IMR-90 (cell line): ENCODE results near the gene PGBD4. TPM values are rescaled to one million over a fixed set of nuclear protein-coding genes. Genes with fewer than 3 reads are reported as not detected.

ENCODE experiments used
- ATAC-seq: fragments of 200-7000 bp; cut with Tn5 transposase; 2 replicates; pipeline ENCODE4 v1.9.1; 2020; ENCODE audit warnings: low read depth, mild to moderate bottlenecking, moderate library complexity
- BruUV-seq: library from RNA; stranded (reverse); fragments of 400-500 nt; replicated peaks from 2 replicates; lab custom pipeline; 2021; lab: Mats Ljungman, UMichigan
- CTCF ChIA-PET: fragments of 300-600 bp; formaldehyde crosslinking; extraction: SDS; loops from one replicate; lab custom pipeline; 2021; ENCODE audit warnings: antibody characterized with exemption; lab: Yijun Ruan, JAX
- POLR2A ChIA-PET: fragments of 300-600 bp; sonication (Branson Sonifier 250); formaldehyde crosslinking; loops from one replicate; lab custom pipeline; 2022; ENCODE audit warnings: antibody characterized with exemption; ENCODE audit not compliant: unreplicated experiment; lab: Charles Lee
- DNase-seq: peaks from one replicate; pipeline ENCODE4 v3.0.0; 2013
- H2AFZ ChIP-seq: replicated peaks from 2 replicates; pipeline ENCODE3; 2013; ENCODE audit warnings: low read length, mild to moderate bottlenecking; ENCODE audit not compliant: poor library complexity
- H2AK5ac ChIP-seq: 2 replicates; pipeline ENCODE4 v1.6.1; 2013; ENCODE audit warnings: low read depth, low read length, inconsistent platforms
- H2AK9ac ChIP-seq: replicated peaks from 2 replicates; pipeline ENCODE3; 2013; ENCODE audit warnings: mild to moderate bottlenecking, low read depth, low read length, moderate library complexity; ENCODE audit not compliant: poor library complexity
- H2BK120ac ChIP-seq: 2 replicates; pipeline ENCODE4 v1.6.1; 2013; ENCODE audit warnings: low read depth, low read length, inconsistent platforms
- H2BK15ac ChIP-seq: 3 replicates; pipeline ENCODE4 v1.6.1; 2013; ENCODE audit warnings: low read depth, low read length, inconsistent platforms
- H2BK20ac ChIP-seq: 2 replicates; pipeline ENCODE4 v1.6.1; 2013; ENCODE audit warnings: low read depth, mild to moderate bottlenecking, inconsistent platforms, low read length, moderate library complexity
- H2BK5ac ChIP-seq: 2 replicates; pipeline ENCODE4 v1.6.1; 2013; ENCODE audit warnings: mild to moderate bottlenecking, low read depth, low read length, inconsistent platforms; ENCODE audit not compliant: poor library complexity, severe bottlenecking
- H3K14ac ChIP-seq: replicated peaks from 2 replicates; pipeline ENCODE4 v1.6.1; 2013; ENCODE audit warnings: low read depth, low read length, inconsistent platforms
- H3K18ac ChIP-seq: 2 replicates; pipeline ENCODE4 v1.6.1; 2013; ENCODE audit warnings: low read depth, low read length, control low read depth
- H3K23ac ChIP-seq: 2 replicates; pipeline ENCODE4 v1.6.1; 2013; ENCODE audit warnings: low read depth, low read length, inconsistent platforms
- H3K27ac ChIP-seq: 2 replicates; pipeline ENCODE4 v1.5.1; 2013; ENCODE audit warnings: mild to moderate bottlenecking, control low read depth, low read length; ENCODE audit not compliant: insufficient read depth
- H3K27me3 ChIP-seq: 2 replicates; pipeline ENCODE4 v1.6.1; 2013; ENCODE audit warnings: low read length; ENCODE audit not compliant: control insufficient read depth, insufficient read depth
- H3K36me3 ChIP-seq: 2 replicates; pipeline ENCODE4 v1.6.1; 2013; ENCODE audit warnings: low read length, mixed read lengths; ENCODE audit not compliant: control insufficient read depth, insufficient read depth
- H3K4ac ChIP-seq: 2 replicates; pipeline ENCODE4 v1.6.1; 2013; ENCODE audit warnings: low read depth, low read length, inconsistent platforms
- H3K4me1 ChIP-seq: 2 replicates; pipeline ENCODE4 v1.6.1; 2013; ENCODE audit warnings: low read length, mixed read lengths; ENCODE audit not compliant: control insufficient read depth, insufficient read depth
- H3K4me2 ChIP-seq: 2 replicates; pipeline ENCODE4 v1.6.1; 2013; ENCODE audit warnings: low read depth, mild to moderate bottlenecking, control low read depth, low read length, moderate library complexity
- H3K4me3 ChIP-seq: 2 replicates; pipeline ENCODE4 v1.5.1; 2013; ENCODE audit warnings: low read depth, mild to moderate bottlenecking, control low read depth, low read length, moderate library complexity; ENCODE audit not compliant: insufficient read depth
- H3K56ac ChIP-seq: 2 replicates; pipeline ENCODE4 v1.6.1; 2013; ENCODE audit warnings: low read length, inconsistent platforms; ENCODE audit not compliant: insufficient read depth; ENCODE audit errors: extremely low read depth
- H3K79me1 ChIP-seq, 2 experiments: 2 replicates each; pipeline ENCODE4 v1.6.1; 2013; ENCODE audit warnings: low read length in 2 of 2, inconsistent platforms in 1 of 2, low read depth in 1 of 2
- H3K9ac ChIP-seq: 2 replicates; pipeline ENCODE4 v1.6.1; 2013; ENCODE audit warnings: low read depth, low read length, control low read depth
- H3K9me1 ChIP-seq: 2 replicates; pipeline ENCODE4 v1.6.1; 2013; ENCODE audit warnings: low read length, inconsistent platforms; ENCODE audit not compliant: insufficient read depth
- H3K9me3 ChIP-seq: 2 replicates; pipeline ENCODE4 v1.6.1; 2013; ENCODE audit warnings: low read length; ENCODE audit not compliant: control insufficient read depth, insufficient read depth
- H4K20me1 ChIP-seq: 2 replicates; pipeline ENCODE4 v1.6.1; 2013; ENCODE audit warnings: low read length, inconsistent platforms; ENCODE audit not compliant: insufficient read depth
- H4K5ac ChIP-seq: 2 replicates; pipeline ENCODE4 v1.6.1; 2013; ENCODE audit warnings: mild to moderate bottlenecking, low read depth, low read length, control low read depth
- H4K8ac ChIP-seq, 2 experiments: 2 replicates each; pipeline ENCODE4 v1.6.1; 2013; ENCODE audit warnings: low read depth in 2 of 2, low read length in 2 of 2, control low read depth in 1 of 2, inconsistent platforms in 1 of 2
- H4K91ac ChIP-seq: 2 replicates; pipeline ENCODE4 v1.6.1; 2013; ENCODE audit warnings: low read depth, low read length, inconsistent platforms; ENCODE audit not compliant: insufficient read depth
- ELK1 ChIP-seq: fragments of 150-350 bp; IDR thresholded peaks from 2 replicates; pipeline ENCODE4 v1.6.1; 2016; ENCODE audit warnings: low read depth, mild to moderate bottlenecking, low read length, moderate library complexity, borderline replicate concordance
- MXI1 ChIP-seq: IDR thresholded peaks from 2 replicates; pipeline ENCODE4 v1.6.1; 2012; ENCODE audit warnings: low read depth, mild to moderate bottlenecking, low read length, moderate library complexity, borderline replicate concordance
- RAD21 ChIP-seq: IDR thresholded peaks from 2 replicates; pipeline ENCODE4 v1.6.1; 2012; ENCODE audit warnings: low read length, improper control_type of control experiment
- RCOR1 ChIP-seq: IDR thresholded peaks from 2 replicates; pipeline ENCODE4 v1.6.1; 2012; ENCODE audit warnings: mild to moderate bottlenecking, low read length, improper control_type of control experiment; ENCODE audit not compliant: insufficient replicate concordance
- RFX5 ChIP-seq: IDR thresholded peaks from 2 replicates; pipeline ENCODE4 v1.8.0; 2012; ENCODE audit warnings: low read depth, mild to moderate bottlenecking, low read length, moderate library complexity
- USF2 ChIP-seq: fragments of 150-350 bp; IDR thresholded peaks from 2 replicates; pipeline ENCODE4 v1.6.1; 2017; ENCODE audit warnings: mild to moderate bottlenecking, antibody characterized with exemption, low read length, low read depth
- WGBS, 2 experiments: methylation state at CpG; one replicate each; pipeline versions ENCODE4 v1.1.5 to v1.1.7; 2013; ENCODE audit warnings: missing lambda C conversion rate in 2 of 2; ENCODE audit not compliant: insufficient read length in 1 of 2; ENCODE audit errors: extremely low coverage in 2 of 2; 5-methylcytosine and 5-hydroxymethylcytosine counted together
- dilution Hi-C: fragments of 300-500 bp; cut with HindIII; formaldehyde crosslinking; loops from one replicate; pipeline ENCODE4 v1.14.3; 2018; ENCODE audit warnings: low sequenced_read_pairs; ENCODE audit not compliant: unreplicated experiment
- in situ Hi-C: fragments of 300-500 bp; cut with MboI; formaldehyde crosslinking; loops from 3 replicates; pipeline ENCODE4 v1.14.3; 2019; ENCODE audit warnings: low sequenced_read_pairs, inconsistent platforms, mixed read lengths
- intact Hi-C: fragments of 100-400 bp; cut with micrococcal nuclease; formaldehyde crosslinking; loops from 2 replicates; pipeline ENCODE4 v1.10.0; 2022
- polyA plus RNA-seq, 3 experiments: library from polyadenylated mRNA; depleted of rRNA; stranded (reverse); fragments of >200 nt; gene quantifications; 2 replicates each; pipeline ENCODE4 v1.2.3, GENCODE V29; 2012; ENCODE audit warnings: low replicate concordance in 1 of 3
- total RNA-seq: library from RNA; depleted of rRNA; stranded (reverse); fragments of >200 nt; gene quantifications from 2 replicates; pipeline ENCODE4 v1.2.3, GENCODE V29; 2012

PGBD4 gene
- total and polyA plus RNA-seq, 2 of the 4 experiments (the other 2 are of a cell fraction), result 0.89 to 1.3 TPM

- Histone ChIP-seq H3K9me1 (no peaks in the 10 kb centered on the region; the same call in 1 of the 2 replicates), H3K4ac (no peak overlapping the region), H2BK20ac (no peak overlapping the region), H3K4me2 (no peak overlapping the region), H3K9me3 (no peaks in the 10 kb centered on the region), H4K5ac (no peak overlapping the region), H3K23ac (no peak overlapping the region), H4K8ac (no peak overlapping the region), H3K79me1 (no peaks in the 10 kb centered on the region), H3K14ac (no peak overlapping the region), H2BK15ac (no peak overlapping the region), H2BK120ac (no peak overlapping the region), H2BK5ac (no peak overlapping the region), H3K27me3 (no peaks in the 10 kb centered on the region), H2AK9ac (no peak overlapping the region), H2AK5ac (no peak overlapping the region), H4K91ac (no peak overlapping the region), H3K27ac (no peak overlapping the region), H4K20me1 (no peaks in the 10 kb centered on the region), H3K4me3 (no peak overlapping the region), H3K18ac (no peak overlapping the region), H2AFZ (no peak overlapping the region), H3K9ac (no peak overlapping the region), H3K36me3 (no peaks in the 10 kb centered on the region), H3K4me1 (no peaks in the 10 kb centered on the region), H3K56ac (no peak overlapping the region)
- WGBS, 2 experiments, result no CpG with 5 or more reads among the region's 1 CpG
- TF ChIP-seq ELK1 (no peak), MXI1 (no peak), RAD21 (no peak), RCOR1 (no peak), RFX5 (no peak), USF2 (no peak)
- in situ Hi-C loops, result loop anchor here (10.0 kb wide), 1 partner anchor 150 kb away; the partner anchor contains the start of gene KATNBL1
- ChIA-PET POLR2A (no interaction called here), CTCF (no interaction called here)
- intact Hi-C loops, result loop anchor here (1.0 to 10.0 kb wide), 5 partner anchors 38 to 772 kb away; partner anchors contain the start of genes EMC7, KATNBL1, LPCAT4 and PGBD4
- dilution Hi-C loops, result no loop called here
- DNase-seq (no peak), ATAC-seq (no peak)
- no TSS peak for BruUV-seq
These were observed 37.4 kb upstream of the PGBD4 start for GRCh38 chr15:34064438-34064837.
